GM18870 (cell line): Measurements from ENCODE around the gene TSC2.

Source experiments
- ATAC-seq: cut with Tn5 transposase; IDR thresholded peaks from one replicate; pipeline ENCODE4 v1.9.1; 2021; ENCODE audit warnings: moderate library complexity; ENCODE audit not compliant: unreplicated experiment

Gene TSC2

GRCh38 chr16:2063861-2064260 is 16.1 kb downstream of the TSC2 start:
- no peak for ATAC-seq

- no peak for ATAC-seq
Measured at GRCh38 chr16:2064368-2064945, 16.7 kb downstream of the TSC2 start.

- no peak for ATAC-seq
Measured at GRCh38 chr16:2066139-2066538, 18.4 kb downstream of the TSC2 start.

GRCh38 chr16:2070576-2071453 is 23.0 kb downstream of the TSC2 start:
- no peak for ATAC-seq

- no peak for ATAC-seq
Measured at GRCh38 chr16:2071454-2072202, 23.8 kb downstream of the TSC2 start.

- no peak for ATAC-seq
Measured at GRCh38 chr16:2072926-2073325, 25.1 kb downstream of the TSC2 start.

GRCh38 chr16:2074071-2074470 is 26.3 kb downstream of the TSC2 start:
- no peak for ATAC-seq

GRCh38 chr16:2075631-2076030 is 27.8 kb downstream of the TSC2 start:
- ATAC-seq, result no peak

GRCh38 chr16:2076072-2076865 is 28.5 kb downstream of the TSC2 start:
- no peak for ATAC-seq

GRCh38 chr16:2077016-2077415 is 29.2 kb downstream of the TSC2 start:
- no peak for ATAC-seq

- ATAC-seq, result no peak
Measured at GRCh38 chr16:2077696-2078095, 29.9 kb downstream of the TSC2 start.

- ATAC-seq, result no peak
Measured at GRCh38 chr16:2078096-2078495, 30.3 kb downstream of the TSC2 start.

GRCh38 chr16:2078691-2079090 is 30.9 kb downstream of the TSC2 start:
- no peak for ATAC-seq

- no peak for ATAC-seq
Measured at GRCh38 chr16:2079311-2079800, 31.6 kb downstream of the TSC2 start.

GRCh38 chr16:2079991-2080390 is 32.2 kb downstream of the TSC2 start:
- ATAC-seq, result no peak

- ATAC-seq, result no peak
Measured at GRCh38 chr16:2081201-2082084, 33.7 kb downstream of the TSC2 start.

GRCh38 chr16:2082171-2082982 is 34.6 kb downstream of the TSC2 start:
- ATAC-seq, result no peak

GRCh38 chr16:2082983-2083364 is 35.2 kb downstream of the TSC2 start:
- ATAC-seq, result no peak

- ATAC-seq, result no peak
Measured at GRCh38 chr16:2083409-2083808, 35.6 kb downstream of the TSC2 start.
